Activated T-helper 2 cell treated with anti-CD3 and anti-CD28 coated beads, Interferon-gamma antibody, Interleukin-2, Interleukin-4, amounts not matched to agents 10 μg/mL and 5 μg/mL and 100 μg/mL, durations not matched to agents 14 hours and 24 hours and 36 hours (primary cell): ENCODE data around the gene KIF3A. TPM values are rescaled to one million over a fixed set of nuclear protein-coding genes. Genes with fewer than 3 reads are reported as not detected.

Experiments
- DNase-seq: peaks from one replicate; pipeline ENCODE4 v3.0.0; 2021; ENCODE audit warnings: low spot score
- H3K27ac Mint-ChIP-seq: one replicate; pipeline ENCODE4 v1.8.0; 2021; ENCODE audit warnings: mixed read lengths
- H3K27me3 Mint-ChIP-seq: one replicate; pipeline ENCODE4 v1.8.0; 2021; ENCODE audit warnings: low read depth, mixed read lengths
- H3K36me3 Mint-ChIP-seq: one replicate; pipeline ENCODE4 v1.8.0; 2021; ENCODE audit warnings: low read depth, mixed read lengths
- H3K4me1 Mint-ChIP-seq: one replicate; pipeline ENCODE4 v1.8.0; 2021; ENCODE audit warnings: low read depth, mixed read lengths
- H3K4me3 Mint-ChIP-seq: one replicate; pipeline ENCODE4 v1.8.0; 2021; ENCODE audit warnings: low read depth, mild to moderate bottlenecking, moderate library complexity, mixed read lengths
- H3K9me3 Mint-ChIP-seq: one replicate; pipeline ENCODE4 v1.8.0; 2021; ENCODE audit warnings: mixed read lengths
- intact Hi-C: fragments of 100-400 bp; cut with micrococcal nuclease; formaldehyde crosslinking; loops from one replicate; pipeline ENCODE4 v1.15.1; 2023
- total RNA-seq: library from RNA; stranded (reverse); gene quantifications from 2 replicates; pipeline ENCODE4 v1.2.3, GENCODE V29; 2022

Gene KIF3A
- total RNA-seq, 1 donor from 2014 or later: 41.4 TPM

DNA sequence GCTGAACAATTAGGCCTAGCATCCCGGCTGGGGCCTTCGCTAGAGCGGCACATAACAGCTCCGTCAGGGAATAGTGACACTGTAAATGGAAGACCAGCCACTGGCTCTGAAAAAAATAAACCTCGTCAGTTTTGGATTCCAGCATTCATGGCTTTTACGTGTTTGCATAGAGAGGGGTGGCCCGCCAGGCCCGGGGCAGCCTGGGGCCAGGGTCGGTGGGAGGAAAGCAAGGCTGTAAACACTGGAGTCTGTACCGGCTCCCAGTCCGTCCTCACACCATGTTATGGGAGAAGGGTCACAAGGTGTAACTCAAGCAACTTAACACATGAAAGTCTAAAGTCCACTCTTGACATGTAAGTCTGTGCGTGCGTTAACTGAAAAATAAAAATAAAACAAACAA is 21.1 kb upstream of the KIF3A start:
- no peak overlapping the region for H3K27ac Mint-ChIP-seq
- no peak overlapping the region for H3K4me3 Mint-ChIP-seq
- no peaks in the 10 kb centered on the region for H3K9me3 Mint-ChIP-seq
- no peaks in the 10 kb centered on the region for H3K27me3 Mint-ChIP-seq
- DNase-seq: no peak
- H3K36me3 Mint-ChIP-seq: peaks cover 15% of the 10 kb centered on the region
- intact Hi-C loops: loop anchor here (10.0 kb wide), 1 partner anchor 654 kb away; no protein-coding TSS in a partner anchor
- peaks cover 13% of the 10 kb centered on the region for H3K4me1 Mint-ChIP-seq

DNA sequence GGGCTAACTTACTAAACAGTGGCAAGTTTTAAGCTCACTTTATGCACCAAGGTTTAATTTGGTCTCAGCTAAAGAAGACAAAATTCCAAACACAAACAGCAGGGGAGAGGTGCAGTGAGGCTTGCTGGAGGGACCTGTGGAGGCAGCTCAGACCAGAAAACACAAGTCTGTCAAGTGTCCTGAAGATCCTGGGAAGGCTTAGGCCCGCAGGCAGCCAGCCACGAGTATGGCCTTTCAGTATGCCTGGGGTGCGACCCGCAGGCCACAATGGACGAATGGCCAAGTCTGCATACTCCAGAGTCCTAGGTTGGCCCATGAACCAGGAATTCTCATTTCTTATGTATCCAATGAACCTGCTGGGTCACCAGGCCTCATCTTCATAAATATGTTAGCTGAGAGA is 19.2 kb upstream of the KIF3A start:
- no peak overlapping the region for H3K4me3 Mint-ChIP-seq
- no peaks in the 10 kb centered on the region for H3K27me3 Mint-ChIP-seq
- H3K27ac Mint-ChIP-seq: no peak overlapping the region
- intact Hi-C loops: loop anchor here (10.0 kb wide), 1 partner anchor 652 kb away; no protein-coding TSS in a partner anchor
- peaks cover 19% of the 10 kb centered on the region for H3K36me3 Mint-ChIP-seq
- DNase-seq: no peak
- no peaks in the 10 kb centered on the region for H3K9me3 Mint-ChIP-seq
- peaks cover 24% of the 10 kb centered on the region for H3K4me1 Mint-ChIP-seq

DNA sequence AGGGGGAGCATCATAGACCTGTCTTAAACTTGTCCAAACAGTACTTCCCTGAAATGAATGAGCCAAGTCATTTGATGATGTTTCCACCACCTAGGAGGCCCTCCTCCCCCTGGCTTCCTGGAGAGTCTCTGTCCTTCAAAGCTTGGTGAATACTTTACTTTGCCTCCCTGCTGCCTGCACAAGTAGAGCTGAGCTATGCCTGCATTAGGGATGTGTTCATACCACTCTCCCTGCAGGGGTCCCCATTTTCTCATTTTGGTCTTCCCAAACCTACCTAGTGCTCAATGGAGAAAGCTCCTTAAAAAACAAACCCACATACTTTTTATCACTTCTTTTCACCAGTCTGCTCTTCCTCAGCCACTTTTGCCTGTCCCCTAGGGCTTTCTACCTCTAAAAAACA is 17.6 kb upstream of the KIF3A start:
- intact Hi-C loops: loop anchor here (2.0 to 10.0 kb wide), 4 partner anchors 22 to 650 kb away; partner anchors contain the start of gene SEPTIN8
- Mint-ChIP-seq H3K4me3 (no peak overlapping the region), H3K27me3 (no peaks in the 10 kb centered on the region), H3K9me3 (no peaks in the 10 kb centered on the region), H3K36me3 (peaks cover 12% of the 10 kb centered on the region), H3K4me1 (peaks cover 39% of the 10 kb centered on the region), H3K27ac (no peak overlapping the region)
- no peak for DNase-seq

DNA sequence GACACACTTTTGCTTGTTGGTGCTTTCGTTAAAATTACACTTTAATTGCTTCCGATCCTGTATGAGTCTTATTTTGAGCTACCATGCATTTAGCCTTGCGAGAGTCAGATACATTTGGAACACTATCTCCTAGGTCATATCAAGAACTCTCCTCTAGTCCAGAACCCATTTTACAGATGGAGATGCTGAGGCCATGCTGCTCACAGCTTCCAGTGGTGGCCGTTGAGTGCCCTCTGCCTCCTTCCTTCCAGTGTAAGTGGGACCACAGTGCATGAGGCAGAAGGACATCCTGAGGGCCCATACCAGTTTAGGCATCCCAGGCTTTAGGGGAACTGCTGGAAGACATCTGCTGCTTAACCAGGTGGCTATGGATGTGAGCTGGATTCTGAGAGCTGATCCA is 16.8 kb upstream of the KIF3A start:
- no peaks in the 10 kb centered on the region for H3K9me3 Mint-ChIP-seq
- no peak for DNase-seq
- H3K27me3 Mint-ChIP-seq: no peaks in the 10 kb centered on the region
- no peak overlapping the region for H3K4me3 Mint-ChIP-seq
- no peak overlapping the region for H3K27ac Mint-ChIP-seq
- intact Hi-C loops: loop anchor here (2.0 to 10.0 kb wide), 4 partner anchors 23 to 649 kb away; partner anchors contain the start of gene SEPTIN8
- peaks cover 12% of the 10 kb centered on the region for H3K36me3 Mint-ChIP-seq
- peaks cover 40% of the 10 kb centered on the region for H3K4me1 Mint-ChIP-seq

DNA sequence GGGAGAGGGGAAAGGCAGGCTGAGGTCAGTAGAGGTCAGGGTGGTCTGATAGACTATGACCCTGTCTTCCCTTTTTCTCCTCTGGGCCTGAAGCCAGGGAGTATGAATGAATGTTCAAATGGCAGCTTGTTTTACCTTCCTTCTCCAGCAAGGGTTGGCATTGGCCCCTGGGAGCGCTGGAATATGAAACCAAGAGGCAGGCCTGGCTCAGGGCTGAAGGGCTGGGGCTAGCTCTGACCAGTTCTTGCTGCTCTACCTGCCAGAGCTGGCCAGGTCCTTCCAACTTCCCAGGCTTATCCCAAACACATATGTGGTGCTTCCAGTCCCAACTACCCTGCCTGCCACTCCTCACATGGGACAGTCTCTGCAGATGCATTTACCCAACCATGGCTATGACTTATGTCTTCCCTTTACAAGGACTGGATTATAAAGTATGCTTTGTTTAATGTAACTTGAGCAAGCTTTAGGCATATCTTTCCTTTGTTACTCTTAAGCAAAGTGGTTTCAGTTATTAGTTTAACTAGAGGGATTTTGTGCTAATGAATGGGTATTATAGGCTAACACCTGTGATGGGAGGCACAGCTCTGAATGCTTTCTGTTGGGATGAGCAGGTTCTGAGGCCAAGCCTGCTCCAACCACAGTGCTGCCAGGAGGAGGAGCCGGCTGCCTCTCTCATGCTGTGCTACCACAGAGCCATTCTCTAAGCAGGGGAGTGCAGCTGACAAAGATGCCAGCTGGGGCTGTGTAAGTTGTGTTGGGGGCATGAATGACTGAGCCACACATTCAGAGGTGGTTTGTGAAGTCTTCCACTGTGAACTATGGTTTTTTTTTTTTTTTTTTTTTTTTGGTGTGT is 16.0 kb upstream of the KIF3A start:
- Mint-ChIP-seq H3K4me3 (no peak overlapping the region), H3K36me3 (peaks cover 12% of the 10 kb centered on the region), H3K4me1 (peaks cover 42% of the 10 kb centered on the region), H3K27me3 (peaks cover 4% of the 10 kb centered on the region), H3K27ac (peak overlapping the region; percentile 5), H3K9me3 (no peaks in the 10 kb centered on the region)
- intact Hi-C loops: loop anchor here (5.0 to 10.0 kb wide), 3 partner anchors 91 to 649 kb away; no protein-coding TSS in a partner anchor
- no peak for DNase-seq

DNA sequence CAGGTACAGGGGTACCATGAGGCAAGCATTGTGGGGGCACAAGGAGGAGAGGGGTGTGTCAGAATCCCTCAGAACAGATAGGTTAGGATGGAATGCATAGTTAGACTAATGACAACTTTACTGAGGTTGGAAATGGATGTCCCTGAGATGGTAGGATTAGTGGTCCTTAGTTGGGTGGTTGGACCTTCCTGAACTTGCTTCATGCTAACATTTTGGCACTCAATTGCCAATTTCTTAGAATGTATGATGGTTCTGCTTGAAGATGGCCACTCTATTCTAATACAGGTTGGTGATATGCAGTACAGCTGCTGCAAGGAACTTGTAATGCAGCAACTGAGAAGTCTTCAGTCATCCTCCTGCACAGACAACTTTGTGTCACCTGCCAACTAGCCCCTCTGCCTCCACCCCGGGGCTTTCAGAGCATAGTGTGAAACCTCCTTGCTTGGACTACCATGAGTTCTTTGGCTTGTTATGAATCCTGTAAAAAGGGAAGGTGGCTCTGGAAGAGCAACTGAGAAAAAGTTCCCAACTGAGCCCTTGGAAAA is 15.3 kb upstream of the KIF3A start:
- Mint-ChIP-seq H3K4me3 (no peak overlapping the region), H3K36me3 (peaks cover 12% of the 10 kb centered on the region)

DNA sequence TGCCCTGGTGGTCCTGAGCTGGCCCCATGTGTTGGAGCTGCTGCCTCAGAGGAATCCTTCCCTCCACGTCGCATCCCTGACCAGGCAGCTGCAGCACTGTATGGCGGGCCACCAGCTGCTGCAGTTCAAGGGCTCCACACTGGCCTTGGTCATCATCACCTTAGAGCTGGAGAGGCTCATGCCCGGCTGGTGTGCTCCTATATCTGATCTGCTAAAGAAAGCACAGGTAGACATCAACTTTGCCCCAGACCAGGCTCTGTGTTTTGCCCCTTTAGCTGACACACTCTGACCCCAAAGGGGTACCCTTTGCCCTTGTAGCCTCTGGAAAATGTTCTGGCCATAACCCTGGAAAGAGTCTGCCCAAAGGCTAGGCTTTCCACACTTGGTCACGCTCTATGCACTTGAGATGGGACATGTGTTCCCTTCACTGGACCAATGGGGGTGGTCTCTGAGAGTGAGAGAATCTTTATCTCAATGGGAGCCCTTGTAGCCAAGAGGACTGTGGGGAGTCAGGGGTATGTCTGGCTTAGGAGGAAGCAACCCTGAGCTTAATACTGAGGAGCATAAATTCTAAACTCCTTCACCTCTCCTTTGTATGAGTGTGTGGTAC is 14.7 kb upstream of the KIF3A start:
- no peak for DNase-seq
- no peaks in the 10 kb centered on the region for H3K9me3 Mint-ChIP-seq

More for the DNA sequence above, 15.3 kb upstream of the KIF3A start:
- Mint-ChIP-seq H3K4me1 (peaks cover 42% of the 10 kb centered on the region), H3K27ac (no peak overlapping the region), H3K9me3 (no peaks in the 10 kb centered on the region), H3K27me3 (peaks cover 7% of the 10 kb centered on the region)
- DNase-seq: no peak
- intact Hi-C loops: loop anchor here (5.0 to 10.0 kb wide), 3 partner anchors 90 to 648 kb away; no protein-coding TSS in a partner anchor

DNA sequence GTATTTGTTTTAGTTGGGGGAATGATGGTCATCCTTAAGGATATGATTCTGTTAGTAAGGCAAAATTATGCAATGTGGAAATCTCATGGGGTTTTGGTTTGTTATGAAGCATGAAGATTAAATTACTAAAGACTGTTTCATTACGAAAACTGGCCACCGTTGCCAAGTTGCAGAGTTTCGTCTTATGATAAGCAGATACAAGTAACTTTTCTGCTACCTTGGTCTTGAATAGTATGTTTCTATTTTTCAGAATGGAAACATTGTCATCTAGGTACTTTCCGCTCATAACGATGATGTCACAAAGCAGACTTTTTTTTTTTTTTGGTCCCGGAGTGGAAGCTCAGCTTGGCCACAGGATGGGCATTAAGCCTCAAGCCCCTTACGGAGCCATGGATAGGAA is 14.1 kb upstream of the KIF3A start:
- intact Hi-C loops: loop anchor here (1.0 to 10.0 kb wide), 7 partner anchors 15 to 647 kb away; no protein-coding TSS in a partner anchor
- Mint-ChIP-seq H3K4me1 (peaks cover 42% of the 10 kb centered on the region), H3K9me3 (no peaks in the 10 kb centered on the region), H3K27me3 (peaks cover 7% of the 10 kb centered on the region), H3K27ac (peak overlapping the region; percentile 77), H3K36me3 (peaks cover 12% of the 10 kb centered on the region), H3K4me3 (no peak overlapping the region)
- no peak for DNase-seq

More for the DNA sequence above, 14.7 kb upstream of the KIF3A start:
- peaks cover 42% of the 10 kb centered on the region for H3K4me1 Mint-ChIP-seq
- intact Hi-C loops: loop anchor here (1.0 to 10.0 kb wide), 7 partner anchors 16 to 647 kb away; no protein-coding TSS in a partner anchor
- H3K4me3 Mint-ChIP-seq: no peak overlapping the region
- peaks cover 7% of the 10 kb centered on the region for H3K27me3 Mint-ChIP-seq
- H3K27ac Mint-ChIP-seq: peak overlapping the region; percentile 64
- peaks cover 12% of the 10 kb centered on the region for H3K36me3 Mint-ChIP-seq

DNA sequence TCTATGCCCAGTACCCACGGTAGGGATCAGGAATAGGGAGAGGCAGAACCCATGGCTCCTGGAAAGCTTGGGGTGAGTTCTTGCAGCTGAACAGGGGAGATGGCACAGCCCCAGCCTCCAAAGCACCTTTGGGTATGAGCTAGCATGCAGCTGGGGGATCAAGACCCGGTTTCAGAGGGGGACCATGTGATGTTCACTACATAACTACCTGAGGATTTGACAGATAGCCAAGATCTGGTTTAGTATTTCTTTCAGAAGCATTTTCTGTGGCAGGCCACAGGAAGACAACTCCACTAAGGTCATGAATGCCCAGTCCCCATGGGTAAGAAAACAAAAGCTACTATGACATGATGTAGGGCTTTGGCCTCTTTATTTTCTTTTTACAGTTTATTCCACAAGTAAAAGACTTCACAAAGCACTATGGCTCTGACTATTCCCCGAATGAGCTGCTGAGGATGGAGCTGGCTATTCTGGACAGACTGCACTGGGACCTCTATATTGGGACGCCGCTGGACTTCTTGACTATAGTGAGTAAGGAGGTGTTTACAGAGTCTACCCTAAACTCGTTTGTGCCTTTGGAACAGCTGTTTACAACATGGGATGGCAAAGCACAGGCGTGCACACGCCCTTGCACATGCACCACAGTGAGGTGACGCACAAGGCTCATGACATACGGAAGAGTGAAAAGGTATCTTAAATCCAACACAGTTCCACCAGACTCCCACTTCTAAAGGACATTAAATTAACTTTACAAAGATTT is 13.3 kb upstream of the KIF3A start:
- DNase-seq: no peak
- no peak overlapping the region for H3K4me3 Mint-ChIP-seq
- H3K4me1 Mint-ChIP-seq: peaks cover 47% of the 10 kb centered on the region

DNA sequence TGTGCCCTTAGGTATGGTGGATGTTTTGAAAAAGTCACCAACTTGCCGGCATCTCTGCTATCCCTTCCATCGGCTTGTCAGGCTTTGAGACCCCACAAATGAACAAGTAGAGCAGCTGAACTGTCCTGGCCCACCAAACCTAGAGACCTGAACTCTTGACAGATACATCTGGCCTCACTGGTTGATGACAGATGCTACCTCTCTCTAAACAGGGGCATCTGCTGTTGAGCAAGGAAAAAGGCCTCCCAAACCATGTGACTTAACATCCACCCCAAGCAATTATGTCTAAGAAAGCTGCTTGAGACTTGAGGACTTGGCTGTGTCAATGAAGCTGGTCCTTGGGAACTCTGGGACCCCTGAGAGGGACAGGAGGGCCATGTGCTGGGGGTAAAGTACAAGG is 12.2 kb upstream of the KIF3A start:
- Mint-ChIP-seq H3K27me3 (peaks cover 20% of the 10 kb centered on the region), H3K36me3 (peaks cover 12% of the 10 kb centered on the region), H3K4me1 (peaks cover 37% of the 10 kb centered on the region), H3K9me3 (no peaks in the 10 kb centered on the region), H3K27ac (no peak overlapping the region), H3K4me3 (no peak overlapping the region)
- DNase-seq: no peak
- intact Hi-C loops: no loop called here

More for the DNA sequence above, 13.3 kb upstream of the KIF3A start:
- peaks cover 12% of the 10 kb centered on the region for H3K36me3 Mint-ChIP-seq
- H3K27me3 Mint-ChIP-seq: peaks cover 12% of the 10 kb centered on the region
- peak overlapping the region; percentile 77 for H3K27ac Mint-ChIP-seq
- intact Hi-C loops: loop anchor here (1.0 to 10.0 kb wide), 7 partner anchors 14 to 646 kb away; no protein-coding TSS in a partner anchor
- no peaks in the 10 kb centered on the region for H3K9me3 Mint-ChIP-seq

DNA sequence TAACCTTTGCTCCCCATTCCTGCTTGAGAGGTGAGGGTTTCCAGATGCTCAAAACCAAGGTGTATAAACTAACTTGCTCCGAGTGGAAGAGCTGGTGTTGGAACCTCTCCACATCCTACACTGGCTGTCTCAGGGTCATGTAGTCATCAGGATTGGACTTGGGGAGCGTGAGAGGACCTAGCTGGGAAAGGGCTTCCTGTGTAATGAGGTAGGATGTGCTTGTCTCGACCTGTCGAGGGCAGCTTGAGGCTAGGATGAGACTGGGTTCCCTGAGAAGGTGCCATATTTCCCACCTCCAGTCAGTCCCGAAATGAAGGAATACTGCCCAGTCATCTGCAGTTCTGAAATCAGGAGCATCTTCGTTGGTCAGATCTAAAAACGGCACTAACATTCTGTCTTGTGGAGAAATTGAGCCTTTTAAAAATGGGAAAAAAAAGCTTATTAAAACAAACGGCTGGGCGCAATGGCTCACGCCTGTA is 11.2 kb upstream of the KIF3A start:
- H3K27me3 Mint-ChIP-seq: peaks cover 22% of the 10 kb centered on the region
- peaks cover 11% of the 10 kb centered on the region for H3K36me3 Mint-ChIP-seq
- no peak overlapping the region for H3K27ac Mint-ChIP-seq
- H3K4me3 Mint-ChIP-seq: peak overlapping the region; percentile 49
- intact Hi-C loops: no loop called here
- H3K4me1 Mint-ChIP-seq: peaks cover 35% of the 10 kb centered on the region
- H3K9me3 Mint-ChIP-seq: no peaks in the 10 kb centered on the region
- no peak for DNase-seq
